ENCODE measurements around the gene RPL36.
A peak's percentile ranks its signal among the peaks of the same experiment; 100 is the strongest.
"Not testable (repeated sequence)": the region's sequence is repeated elsewhere in the genome, so short reads cannot be mapped to it uniquely, and the experiment has no call there.

RPL36 gene

DNA sequence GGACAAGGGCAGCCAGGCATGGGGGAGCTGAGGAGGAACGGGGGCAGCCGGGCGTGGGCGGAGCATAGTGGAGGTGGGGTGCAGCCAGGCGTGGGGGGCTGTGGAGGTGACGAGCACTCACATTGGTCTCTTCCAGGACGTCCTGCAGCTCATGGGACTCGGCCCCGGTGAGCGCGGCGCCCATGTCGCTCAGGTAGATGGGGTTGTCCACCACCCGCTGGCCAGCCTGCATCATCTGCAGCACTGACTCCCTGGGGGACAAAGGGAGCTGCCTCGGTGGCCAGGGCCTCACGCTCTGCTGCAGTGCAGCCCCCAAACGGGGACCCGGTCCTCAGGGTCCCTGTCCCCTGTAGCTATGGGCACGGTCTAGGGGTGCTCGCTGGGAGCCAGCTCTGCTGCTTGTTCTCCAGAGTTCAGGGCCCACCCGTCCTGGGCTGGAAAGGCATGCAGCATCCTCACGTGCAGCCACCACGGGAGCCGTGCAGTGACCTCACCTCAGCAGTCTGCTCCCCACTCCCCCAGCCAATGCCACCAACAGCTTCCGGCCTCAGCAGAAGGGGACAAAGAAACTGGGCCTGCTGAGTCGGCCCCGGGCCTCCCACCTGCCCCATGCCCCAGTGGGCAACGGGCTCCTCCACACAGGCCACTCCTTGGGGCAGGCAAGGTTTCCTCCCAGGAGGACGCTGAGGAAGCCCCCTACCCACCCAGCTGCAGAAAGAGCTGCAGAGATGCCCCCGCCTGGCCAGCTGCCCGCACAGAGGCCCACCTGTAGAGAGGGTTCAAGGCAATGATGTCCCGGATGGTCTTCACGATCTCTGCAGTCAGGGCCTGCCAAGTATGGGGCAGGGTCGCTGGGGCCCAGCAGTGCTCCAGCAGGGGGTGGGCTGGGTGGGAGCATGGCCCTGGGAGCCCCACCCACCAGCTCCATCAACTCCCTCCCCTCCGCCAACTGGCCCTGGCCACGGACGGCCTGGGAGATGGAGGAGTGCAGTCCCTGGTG is 17.8 kb downstream of the RPL36 start:
- DNase-seq: no peak

DNA sequence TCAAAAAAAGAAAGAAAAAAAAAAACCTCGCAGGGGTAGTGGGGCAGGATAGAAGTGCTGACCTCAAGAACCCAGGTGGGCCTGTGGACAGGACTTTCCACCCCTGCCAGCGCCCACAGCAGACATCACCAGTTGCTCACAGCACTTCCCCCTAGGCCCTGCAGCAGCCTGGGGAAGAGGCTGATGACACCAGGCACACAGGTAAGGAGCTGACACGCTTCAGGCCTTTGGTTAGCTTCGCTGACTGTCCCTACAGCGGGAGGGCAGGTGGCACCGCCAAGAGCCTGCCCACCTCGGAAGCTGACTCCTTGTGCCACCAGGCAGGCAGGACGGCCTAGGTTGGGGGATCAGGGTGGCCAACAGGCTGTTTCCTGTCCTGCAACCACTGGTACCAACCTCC is 20.9 kb downstream of the RPL36 start:
- DNase-seq: no peak

DNA sequence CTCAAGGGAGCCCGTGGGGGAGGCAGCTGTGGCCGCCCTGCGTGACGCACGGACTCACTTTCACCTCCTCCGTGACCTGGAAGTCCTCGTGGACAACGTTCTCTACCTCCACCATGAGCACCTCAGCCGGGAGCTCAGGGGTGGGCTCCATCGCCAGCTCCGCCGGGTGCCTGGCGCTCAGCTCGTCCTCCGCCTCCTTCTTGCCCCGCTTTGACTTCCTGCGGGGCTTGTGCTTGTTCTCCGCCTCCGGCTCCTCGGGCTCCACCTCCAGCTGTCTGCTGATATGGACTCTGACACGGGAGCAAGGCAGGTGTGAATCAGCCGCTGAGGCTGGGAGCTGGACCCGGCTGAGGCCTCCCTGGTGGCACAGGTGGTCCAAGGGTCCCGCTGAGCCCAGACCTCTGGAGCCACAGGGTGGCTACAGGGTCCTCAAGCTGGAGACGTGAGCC is 21.6 kb downstream of the RPL36 start:
- DNase-seq: no peak

DNA sequence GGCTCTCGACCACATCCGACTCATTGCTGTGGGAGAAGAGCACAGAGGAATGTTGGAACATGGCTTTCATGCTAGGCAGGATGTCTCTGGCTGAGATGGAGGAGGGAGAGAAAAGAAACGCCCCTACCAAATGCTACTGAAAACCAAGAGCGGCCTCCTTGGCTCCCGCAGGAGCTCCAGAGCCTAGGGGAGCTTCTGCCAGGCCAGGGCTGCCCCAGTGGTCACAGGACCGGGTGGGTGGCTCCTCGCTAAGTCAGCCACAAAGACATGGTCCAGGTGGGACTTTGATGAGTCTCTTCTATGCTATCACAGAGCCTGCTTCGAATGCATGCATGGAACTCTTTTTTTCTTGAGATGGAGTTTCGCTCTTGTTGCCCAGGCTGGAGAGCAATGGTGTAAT is 23.1 kb downstream of the RPL36 start:
- DNase-seq: no peak

DNA sequence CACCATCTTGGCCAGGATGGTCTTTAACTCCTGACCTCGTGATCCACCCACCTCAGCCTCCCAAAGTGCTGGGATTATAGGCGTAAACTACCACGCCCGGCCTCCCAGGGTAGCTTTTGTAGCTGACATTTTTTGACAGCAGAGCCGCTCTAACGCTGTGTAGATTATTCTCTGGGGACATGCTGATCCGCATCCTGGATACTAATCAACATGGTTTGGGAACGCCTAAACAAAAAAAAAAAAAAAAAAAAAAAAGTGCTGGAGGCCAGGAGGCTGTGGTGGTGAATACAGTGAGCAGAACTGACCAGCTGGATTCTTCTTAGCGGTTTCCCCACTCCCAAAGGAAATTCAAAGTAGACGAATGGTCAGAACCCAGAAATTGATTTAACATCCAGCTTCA is 24.7 kb downstream of the RPL36 start:
- DNase-seq: no peak

DNA sequence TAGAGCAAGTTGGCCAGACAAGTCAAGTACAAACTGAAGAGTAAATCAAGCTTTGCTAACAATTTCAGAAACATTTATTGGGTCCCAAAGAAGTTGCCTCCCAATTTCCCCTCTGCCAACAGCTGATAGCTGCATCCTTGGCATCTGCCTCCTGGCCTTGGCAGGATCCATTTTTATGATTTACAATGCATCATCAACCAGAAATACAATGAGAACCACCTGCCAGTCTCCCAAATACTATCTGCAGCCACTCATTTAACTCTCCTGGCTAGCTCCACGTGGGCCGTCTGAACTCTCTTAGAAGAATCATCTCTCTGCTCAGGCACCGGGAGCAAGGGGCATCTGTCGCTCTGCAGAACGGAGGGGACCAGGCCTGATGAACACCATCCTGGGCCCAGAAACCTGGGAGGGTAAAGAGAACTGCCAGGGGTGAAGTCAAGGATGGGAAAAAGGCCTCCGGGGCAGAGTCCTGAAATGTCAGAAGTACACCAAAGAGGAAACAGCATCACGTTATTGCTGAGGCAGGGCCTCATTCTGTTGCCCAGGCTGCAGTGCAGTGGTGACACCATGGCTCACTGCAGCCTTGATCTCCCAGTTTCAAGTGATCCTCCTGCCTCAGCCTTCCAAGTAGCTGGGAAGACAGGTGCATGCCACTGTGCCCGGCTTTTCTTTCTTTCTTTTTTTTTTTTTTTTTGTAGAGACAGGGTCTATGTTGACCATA is 27.3 kb downstream of the RPL36 start:
- no peak for DNase-seq

DNA sequence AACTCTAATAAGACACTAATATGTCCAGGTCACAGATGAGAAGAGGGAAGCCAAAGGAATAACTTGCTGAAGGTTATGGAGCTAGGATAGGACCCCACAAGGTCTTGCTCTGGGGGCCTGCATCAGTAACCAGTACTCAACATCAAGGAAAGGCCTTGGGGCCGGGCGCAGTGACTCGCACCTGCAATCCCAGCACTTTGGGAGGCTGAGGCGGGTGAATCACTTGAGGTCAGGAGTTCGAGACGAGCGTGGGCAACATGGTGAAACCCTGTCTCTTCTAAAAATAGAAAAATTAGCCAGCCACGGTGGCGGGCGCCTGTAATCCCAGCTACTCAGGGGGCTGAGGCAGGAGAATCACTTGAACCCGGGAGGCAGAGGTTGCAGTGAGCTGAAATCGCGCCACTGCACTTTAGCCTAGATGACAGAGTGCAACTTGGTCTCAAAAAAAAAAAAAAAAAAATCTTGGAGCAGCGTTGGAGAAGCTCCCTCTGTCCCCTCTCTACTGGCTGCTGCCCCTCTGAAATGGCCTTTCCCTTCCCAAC is 28.0 kb downstream of the RPL36 start:
- peak; percentile 38 to 48 for DNase-seq

DNA sequence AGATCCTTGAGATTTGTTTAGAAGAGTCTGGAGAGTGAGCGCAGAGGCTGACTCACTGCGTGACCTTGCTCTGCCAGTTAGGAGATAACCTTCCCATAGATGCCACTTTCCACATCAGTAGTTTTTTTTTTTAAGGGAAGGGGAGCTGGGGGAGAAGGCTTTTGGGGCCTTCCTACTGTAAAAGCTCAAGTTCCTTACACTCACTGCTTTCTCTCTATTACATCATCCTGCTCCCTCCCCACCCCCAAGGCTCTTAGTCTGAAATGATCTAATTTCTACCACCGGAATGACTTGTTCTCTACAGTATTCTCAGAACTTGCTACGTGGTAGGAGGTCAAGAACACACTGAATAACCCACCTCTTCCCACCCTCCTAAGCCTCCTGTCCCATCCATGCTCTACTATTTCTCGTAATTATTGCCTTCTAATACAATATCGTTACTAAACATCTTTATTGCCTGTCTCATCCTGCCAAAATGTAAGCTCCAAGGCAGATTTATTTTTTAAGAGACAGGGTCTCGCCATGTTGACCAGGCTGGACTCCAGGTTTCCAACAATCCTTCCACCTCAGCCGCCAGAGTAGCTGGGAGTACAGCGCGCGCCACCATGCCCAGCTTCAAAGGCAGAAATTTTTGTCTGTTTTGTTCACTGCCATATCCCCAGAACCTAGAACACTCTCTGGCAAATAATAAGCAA is 28.6 kb downstream of the RPL36 start:
- DNase-seq: peak; percentile 60 to 62

DNA sequence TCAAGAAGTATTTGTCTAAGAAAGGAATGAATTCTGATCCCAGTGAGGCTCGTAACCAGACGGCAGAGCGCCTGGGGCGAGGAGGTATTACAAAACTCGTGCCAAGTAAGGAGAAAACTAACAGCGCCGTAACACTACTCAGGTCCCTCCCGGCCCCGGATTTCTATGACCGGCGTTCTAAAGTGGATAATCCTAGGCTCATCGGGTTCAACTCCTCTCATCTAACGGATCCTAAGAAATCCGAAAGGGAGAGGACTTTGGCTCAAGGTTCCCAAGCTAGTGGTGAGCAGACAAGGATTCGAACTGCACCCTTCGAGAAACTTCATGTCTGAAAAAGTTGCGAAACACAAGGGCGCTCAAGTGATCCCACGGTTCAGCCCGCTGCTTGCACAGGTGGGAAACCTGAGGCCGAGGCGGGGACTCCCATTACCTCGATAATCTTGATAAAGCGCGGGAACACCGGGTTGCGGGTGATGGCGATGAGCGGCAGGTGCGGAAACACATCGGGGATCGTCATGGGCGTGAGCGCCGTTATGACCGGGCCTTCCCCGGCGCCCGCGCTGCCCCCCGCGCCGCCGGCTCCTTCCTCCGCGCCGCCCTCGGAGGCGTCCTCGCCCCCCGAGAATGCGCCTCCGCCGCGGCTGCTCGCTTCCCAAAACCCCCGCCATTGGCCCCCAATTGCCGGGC is 29.3 kb downstream of the RPL36 start:
- DNase-seq: no peak

DNA sequence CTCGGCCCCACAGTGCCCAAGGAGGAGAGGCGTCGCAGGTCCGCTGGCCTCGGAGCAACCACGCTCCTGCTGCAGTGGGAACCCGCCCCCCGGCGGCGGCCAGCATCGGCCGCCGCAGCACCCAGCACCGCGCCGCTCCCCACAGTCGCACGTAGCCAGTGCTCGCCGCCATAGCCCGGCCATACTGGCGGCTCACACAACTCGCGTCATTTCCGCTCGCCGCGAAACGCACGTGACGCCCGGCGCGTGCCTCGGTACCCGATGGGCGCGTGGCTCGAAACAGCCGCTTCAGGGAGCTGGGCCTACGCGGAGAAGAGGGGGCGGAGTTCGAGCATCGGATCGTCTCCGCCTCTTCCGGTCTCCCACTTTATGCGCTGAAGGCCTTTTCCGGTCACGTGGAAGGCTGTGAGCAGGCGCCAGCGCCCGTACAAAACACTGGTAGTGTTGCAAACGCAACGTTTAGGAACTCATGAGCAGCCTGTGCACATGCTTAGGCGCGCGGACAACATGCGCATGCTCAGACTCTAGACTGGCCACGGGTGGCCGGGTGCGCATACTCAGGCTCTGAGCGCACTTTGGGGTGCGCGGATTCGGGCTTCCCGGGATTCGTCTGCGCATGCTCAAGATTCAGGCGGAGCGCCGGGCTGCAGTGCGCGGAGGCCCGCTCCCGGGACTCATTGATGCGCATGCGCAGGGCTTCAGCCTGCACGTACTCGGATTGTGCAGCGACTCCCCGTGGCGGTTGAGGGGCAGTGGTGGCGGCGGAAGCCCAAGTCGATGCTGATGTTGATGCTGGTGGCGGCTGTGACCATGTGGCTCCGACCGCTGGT is 30.1 kb downstream of the RPL36 start, which contains the start of the genes CATSPERD and LONP1:
Gene CATSPERD (plus strand): TSS at position 677 of the 830 bp plus-strand sequence. CDS start 101 bp downstream, at position 778.
Gene LONP1 (minus strand): TSS at position 186 of the 830 bp plus-strand sequence. CDS start 14 bp downstream, at position 172.
- DNase-seq: peak; percentile 97 to 99

DNA sequence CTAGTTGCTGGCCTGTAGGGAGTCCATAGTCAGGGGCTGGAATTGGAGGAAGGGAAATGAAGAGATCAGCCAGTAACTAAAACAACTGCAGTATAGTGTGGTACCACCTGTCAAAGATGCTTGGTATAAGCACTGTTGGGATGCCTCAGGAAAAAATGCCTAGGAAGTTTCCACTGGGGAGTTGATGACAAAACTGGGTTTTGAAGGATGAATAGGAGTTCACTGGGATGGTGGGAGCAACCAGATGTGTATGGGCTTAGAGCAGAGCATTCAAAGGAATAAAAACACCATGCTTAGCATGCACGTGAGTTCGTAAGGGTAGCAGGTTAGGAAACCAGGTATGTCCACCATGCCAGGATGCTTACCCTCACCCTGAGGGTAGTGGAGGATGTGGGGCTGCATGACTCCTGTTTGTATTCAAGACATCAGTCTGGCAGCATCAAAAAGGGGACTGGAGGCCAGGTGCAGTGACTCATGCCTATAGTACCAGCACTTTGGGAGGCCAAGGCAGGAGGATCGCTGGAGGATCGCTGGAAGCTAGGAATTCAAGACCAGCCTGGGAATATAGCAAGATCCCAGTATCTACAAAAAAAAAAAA is 37.5 kb downstream of the RPL36 start:
- DNase-seq: no peak

DNA sequence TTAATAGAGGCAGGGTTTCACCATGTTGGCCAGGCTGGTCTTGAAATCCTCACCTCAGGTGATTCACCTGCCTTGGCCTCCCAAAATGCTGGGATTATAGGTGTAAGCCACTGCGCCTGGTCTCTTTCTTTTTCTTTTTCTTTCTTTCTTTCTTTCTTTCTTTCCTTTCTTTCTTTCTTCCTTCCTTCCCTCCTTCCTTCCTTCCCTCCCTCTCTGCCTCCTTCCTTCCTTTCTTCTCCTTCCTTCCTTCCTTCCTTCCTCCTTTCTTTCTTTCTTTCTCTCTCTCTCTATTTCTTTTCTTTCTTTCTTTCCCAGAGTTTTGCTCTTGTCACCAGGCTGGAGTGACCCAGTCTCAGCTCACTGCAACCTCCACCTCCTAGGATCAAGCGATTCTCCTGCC is 43.1 kb downstream of the RPL36 start:
- DNase-seq: not testable (repeated sequence)

DNA sequence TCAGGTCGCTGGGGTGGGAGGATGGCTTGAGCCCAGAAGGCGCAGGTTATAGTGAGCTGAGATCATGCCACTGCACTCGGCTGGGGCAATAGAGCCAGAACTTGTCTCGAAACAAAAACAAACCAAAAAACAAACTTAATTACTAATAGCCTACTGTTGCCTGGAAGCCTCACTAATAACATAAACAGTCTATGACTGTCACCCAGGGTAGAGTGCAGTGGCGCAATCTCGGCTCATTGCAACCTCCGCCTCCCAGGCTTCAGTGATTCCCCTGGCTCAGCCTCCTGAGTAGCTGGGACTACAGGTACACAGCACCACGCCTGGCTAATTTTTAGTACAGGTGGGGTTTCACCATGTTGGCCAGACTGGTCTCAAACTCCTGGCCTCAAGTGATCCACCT is 48.3 kb downstream of the RPL36 start:
- DNase-seq: no peak
